AG04449 (cell line): Measurements from ENCODE around the gene SMIM17.

ENCODE experiments used
- CTCF ChIA-PET: fragments of 350-600 bp; formaldehyde crosslinking; extraction: SDS; loops from one replicate; lab custom pipeline; 2021; ENCODE audit warnings: antibody characterized with exemption; lab: Yijun Ruan, JAX
- POLR2A ChIA-PET: fragments of 400-600, 350-600 bp; formaldehyde crosslinking; extraction: SDS; loops from one replicate; lab custom pipeline; 2020; ENCODE audit warnings: antibody characterized with exemption, inconsistent platforms; lab: Yijun Ruan, JAX
- DNase-seq: peaks from one replicate; pipeline ENCODE4 v3.0.0-alpha.2; 2010; ENCODE audit warnings: low read depth, low spot score
- H3K4me3 ChIP-seq: 2 replicates; pipeline ENCODE4 v1.5.1; 2011; ENCODE audit warnings: low read depth, mild to moderate bottlenecking, control low read depth, low read length
- CTCF ChIP-seq: IDR thresholded peaks from one replicate; pipeline ENCODE4 v1.5.1; 2011; ENCODE audit warnings: mild to moderate bottlenecking, moderate library complexity, low read length, control low read depth, inconsistent platforms; ENCODE audit not compliant: insufficient read depth; ENCODE audit errors: missing control alignments

SMIM17 gene

DNA sequence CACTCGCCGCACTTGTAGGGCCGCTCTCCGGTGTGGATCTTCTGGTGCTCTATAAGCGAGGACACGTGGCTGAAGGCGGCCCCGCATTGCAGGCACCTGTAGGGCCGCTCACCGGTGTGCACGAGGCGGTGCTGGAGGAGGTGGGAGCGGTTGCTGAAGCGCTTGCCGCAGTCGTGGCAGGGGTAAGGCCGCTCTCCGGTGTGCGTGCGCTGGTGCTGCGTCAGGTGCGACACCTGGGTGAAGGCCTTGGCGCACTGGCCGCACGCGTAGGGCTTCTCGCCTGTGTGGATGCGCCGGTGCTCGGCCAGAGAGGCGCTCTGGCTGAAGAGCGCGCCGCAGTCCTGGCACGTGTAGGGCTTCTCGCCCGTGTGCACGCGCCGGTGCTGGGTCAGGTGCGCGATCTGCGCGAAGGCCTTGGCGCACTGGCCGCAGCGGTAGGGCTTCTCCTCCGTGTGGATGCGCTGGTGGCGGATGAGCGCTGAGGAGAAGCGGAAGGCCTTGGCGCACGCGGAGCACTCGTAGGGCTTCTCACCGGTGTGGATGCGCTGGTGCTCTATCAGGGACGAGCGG, 21.1 kb downstream of the SMIM17 start:
- ChIA-PET CTCF (no interaction called here), POLR2A (no interaction called here)
- no peak overlapping the region for H3K4me3 ChIP-seq
- no peak for TF ChIP-seq CTCF
- DNase-seq, result no peak

- ChIA-PET POLR2A (no interaction called here), CTCF (no interaction called here)
- no peak overlapping the region for H3K4me3 ChIP-seq
- DNase-seq, result no peak
- TF ChIP-seq CTCF, result no peak
Measured at GRCh38 chr19:56664511-56664910, 21.6 kb downstream of the SMIM17 start.

DNA sequence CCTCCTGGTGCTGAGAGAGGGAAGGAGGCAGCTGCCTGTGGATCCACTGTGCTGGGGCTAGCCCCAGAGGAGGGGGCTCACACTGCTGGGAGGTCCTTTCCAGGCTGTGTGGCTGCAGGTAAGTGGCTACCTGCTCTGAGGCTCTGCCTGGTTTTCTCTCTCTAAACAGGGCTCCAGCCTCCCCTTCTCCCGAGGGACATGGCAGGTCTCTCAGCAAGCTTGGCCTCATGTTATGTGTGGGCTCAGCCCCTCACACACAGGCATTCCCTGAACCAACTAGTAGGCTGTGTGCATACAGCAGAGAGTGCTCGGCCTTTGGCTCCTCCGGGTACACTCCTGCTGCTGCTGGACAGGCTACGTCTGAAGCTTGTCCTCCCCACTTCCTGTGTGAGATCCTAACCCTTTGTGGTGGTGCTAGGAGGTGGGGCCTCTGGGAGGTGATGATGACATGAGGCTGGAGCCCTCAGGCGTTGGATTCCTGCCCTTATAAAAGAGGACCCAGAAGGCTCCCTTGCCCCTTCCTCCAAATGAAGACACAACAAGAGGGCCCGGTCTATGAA, 24.4 kb downstream of the SMIM17 start:
- DNase-seq, result no peak
- no peak for TF ChIP-seq CTCF
- CTCF ChIA-PET, result no interaction called here
- POLR2A ChIA-PET, result no interaction called here
- H3K4me3 ChIP-seq, result no peak overlapping the region

DNA sequence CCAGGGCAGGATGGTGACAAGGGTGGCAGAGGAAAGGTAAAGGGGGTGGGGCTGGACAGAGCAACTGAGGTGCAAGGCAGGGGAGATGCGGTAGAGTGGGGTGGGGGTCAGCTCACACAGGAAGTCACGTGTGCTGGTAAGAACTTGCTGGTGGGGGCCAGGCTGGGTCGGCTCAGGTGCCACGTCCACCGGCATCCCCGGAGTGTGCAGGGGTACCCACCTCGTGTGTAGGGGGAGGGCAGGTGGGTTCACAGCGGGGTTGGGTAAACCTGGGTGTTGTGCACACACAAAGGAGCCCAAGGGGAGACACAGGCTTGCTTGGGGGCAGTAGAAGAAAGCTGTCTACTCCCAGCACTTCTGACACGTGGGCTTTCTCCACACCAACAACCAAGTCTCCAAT, 25.7 kb downstream of the SMIM17 start:
- H3K4me3 ChIP-seq, result no peak overlapping the region
- CTCF ChIA-PET, result no interaction called here
- no peak for TF ChIP-seq CTCF
- no peak for DNase-seq
- POLR2A ChIA-PET, result no interaction called here

DNA sequence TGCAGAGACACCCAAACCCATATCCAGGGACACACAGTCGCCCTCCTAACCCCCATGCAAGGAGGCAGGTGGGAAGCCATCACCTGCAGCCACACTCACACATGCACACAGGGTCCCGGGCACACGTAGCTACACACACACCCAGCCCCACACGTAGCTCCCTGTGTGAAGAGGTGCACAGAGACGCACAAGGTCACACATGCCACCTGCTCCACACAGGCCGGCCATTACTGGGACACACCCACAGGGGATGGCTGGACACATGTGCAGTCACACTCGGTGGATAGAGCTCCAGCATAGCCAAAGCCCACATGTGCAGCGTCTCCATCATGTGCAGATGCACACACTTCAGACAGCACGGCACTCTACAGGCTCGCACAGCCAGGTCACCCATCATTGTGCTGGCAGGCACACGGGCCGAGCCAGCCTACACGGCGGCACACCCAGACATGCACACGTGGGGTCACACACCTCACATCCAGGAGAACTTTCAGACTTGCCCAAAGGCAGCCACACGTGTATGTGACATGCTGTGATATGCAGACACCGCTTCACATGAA, 27.5 kb downstream of the SMIM17 start:
- ChIA-PET POLR2A (no interaction called here), CTCF (no interaction called here)
- no peak for TF ChIP-seq CTCF
- DNase-seq, result no peak
- H3K4me3 ChIP-seq, result no peak overlapping the region

DNA sequence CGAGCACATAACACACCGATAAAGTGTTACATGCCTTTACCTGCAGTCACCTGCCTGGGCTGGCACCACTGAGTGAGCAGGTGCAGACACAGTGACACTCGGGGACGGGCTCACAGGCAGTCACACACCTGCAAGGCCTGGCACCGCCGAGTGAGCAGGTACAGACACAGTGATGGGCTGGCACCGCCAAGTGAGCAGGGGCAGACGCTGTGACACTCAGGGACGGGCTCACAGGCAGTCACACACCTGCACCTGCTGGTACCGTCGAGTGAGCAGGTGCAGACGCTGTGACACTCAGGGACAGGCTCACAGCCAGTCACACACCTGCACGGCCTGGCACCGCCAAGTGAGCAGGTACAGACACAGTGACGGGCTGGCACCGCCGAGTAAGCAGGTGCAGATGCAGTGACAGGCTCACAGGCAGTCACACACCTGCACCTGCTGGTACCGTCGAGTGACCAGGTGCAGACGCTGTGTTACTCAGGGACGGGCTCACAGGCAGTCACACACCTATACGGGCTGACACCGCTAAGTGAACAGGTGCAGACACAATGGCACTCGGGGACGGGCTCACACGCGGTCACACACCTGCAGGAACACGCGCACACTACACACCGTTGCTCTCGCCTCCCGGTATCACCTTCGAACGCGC, 28.1 kb downstream of the SMIM17 start:
- no peak for DNase-seq
- ChIA-PET POLR2A (no interaction called here), CTCF (no interaction called here)
- no peak overlapping the region for H3K4me3 ChIP-seq
- TF ChIP-seq CTCF, result no peak
